ENCODE measurements around the gene DNAJC25. TPM values are rescaled to one million over a fixed set of nuclear protein-coding genes. Genes with fewer than 3 reads are reported as not detected.
"Not testable (repeated sequence)": the region's sequence is repeated elsewhere in the genome, so short reads cannot be mapped to it uniquely, and the experiment has no call there.

DNAJC25 gene
- 4.6 TPM in 2 replicates for total RNA-seq

DNA sequence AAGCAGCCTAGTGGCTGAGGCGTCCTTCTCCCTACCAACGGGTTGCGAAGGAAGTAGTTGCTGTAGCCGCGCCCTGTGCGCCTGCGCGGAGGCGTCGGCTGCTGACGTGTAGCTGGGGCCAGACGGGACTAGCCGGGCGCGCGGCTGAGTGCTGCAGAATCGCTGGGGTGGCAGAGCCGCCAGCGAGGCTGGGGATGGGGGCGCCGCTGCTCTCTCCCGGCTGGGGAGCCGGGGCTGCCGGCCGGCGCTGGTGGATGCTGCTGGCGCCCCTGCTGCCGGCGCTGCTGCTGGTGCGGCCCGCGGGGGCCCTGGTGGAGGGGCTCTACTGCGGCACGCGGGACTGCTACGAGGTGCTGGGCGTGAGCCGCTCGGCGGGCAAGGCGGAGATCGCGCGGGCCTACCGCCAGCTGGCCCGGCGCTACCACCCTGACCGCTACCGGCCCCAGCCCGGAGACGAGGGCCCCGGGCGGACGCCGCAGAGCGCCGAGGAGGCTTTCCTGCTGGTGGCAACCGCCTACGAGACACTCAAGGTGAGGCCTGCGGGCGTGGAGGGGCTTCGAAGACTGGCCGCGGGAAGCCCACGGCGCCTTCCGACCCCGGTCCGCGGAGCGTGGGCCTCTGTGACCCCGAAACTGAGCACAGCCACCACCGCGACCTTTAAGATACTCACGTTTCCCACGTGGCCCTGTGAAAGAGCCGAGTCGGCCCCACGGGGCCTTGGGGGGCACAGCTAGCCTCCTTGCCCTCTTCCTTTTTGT, at the start of gene DNAJC25:
TSS of gene DNAJC25 (plus strand) at position 121 of the 758 bp plus-strand sequence. CDS start at position 195, 74 bp downstream.
- intact Hi-C loops (cut with micrococcal nuclease), result loop anchor here (1.0 to 2.0 kb wide), 8 partner anchors 30 to 748 kb away; partner anchors contain the start of genes GNG10, PTBP3, PTGR1 and UGCG

DNA sequence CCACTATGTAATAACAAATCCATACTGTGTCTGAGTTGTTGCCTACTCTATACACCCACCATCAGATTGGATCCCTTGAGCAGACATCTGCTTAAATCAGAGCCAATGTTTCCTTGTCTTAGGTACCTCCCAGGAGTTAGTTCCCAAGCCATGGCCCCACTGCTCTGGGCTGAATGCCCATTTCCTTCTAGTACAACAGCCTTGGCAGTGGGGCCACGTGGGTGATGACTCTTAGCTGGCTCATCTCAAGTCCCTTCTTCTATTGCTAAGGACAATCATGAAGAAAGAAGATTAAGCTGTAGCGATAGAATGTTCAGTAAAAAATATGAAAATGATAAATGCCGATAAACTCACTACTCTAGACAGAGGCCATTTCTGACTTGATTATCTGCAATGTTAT, 48.2 kb upstream of the DNAJC25 start:
- intact Hi-C loops (cut with micrococcal nuclease), result no loop called here

DNA sequence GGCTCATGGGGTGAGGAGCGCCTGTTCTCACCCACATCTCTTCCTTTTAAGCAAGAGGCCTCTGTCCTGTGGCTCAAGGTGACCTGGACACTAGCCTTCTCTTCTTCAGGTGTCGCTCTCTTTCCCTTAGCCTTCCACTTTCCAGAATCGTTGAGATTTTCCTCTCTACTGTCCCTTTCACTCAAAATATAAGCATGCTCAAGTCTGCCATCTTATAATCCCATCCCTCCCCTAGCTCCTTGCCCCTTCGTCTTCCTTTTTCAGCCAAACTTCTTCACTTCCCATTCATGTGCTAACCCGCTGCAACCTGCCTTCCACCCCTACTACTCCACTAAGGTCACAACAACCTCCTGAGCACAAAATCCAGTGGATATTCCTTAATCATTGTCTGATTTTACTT, 44.8 kb upstream of the DNAJC25 start:
- intact Hi-C loops (cut with micrococcal nuclease), result no loop called here

DNA sequence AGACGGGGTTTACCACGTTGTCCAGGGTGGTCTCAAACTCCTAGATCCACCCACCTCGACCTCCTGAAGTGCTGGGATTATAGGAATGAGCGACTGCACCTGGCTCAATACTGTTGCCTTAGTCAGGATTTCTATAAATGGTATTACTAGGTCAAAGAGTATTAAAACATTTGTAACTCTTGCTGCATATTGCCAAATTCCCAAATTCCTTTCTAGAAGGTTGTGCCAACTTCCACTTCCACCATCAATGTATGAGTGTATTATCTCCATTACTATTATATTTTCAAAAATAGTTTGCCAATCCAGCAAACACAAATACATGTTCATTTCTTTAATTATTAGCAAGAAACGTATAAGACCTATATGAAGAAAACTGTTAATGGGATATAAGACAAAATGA, 42.3 kb upstream of the DNAJC25 start:
- intact Hi-C loops (cut with micrococcal nuclease), result no loop called here

DNA sequence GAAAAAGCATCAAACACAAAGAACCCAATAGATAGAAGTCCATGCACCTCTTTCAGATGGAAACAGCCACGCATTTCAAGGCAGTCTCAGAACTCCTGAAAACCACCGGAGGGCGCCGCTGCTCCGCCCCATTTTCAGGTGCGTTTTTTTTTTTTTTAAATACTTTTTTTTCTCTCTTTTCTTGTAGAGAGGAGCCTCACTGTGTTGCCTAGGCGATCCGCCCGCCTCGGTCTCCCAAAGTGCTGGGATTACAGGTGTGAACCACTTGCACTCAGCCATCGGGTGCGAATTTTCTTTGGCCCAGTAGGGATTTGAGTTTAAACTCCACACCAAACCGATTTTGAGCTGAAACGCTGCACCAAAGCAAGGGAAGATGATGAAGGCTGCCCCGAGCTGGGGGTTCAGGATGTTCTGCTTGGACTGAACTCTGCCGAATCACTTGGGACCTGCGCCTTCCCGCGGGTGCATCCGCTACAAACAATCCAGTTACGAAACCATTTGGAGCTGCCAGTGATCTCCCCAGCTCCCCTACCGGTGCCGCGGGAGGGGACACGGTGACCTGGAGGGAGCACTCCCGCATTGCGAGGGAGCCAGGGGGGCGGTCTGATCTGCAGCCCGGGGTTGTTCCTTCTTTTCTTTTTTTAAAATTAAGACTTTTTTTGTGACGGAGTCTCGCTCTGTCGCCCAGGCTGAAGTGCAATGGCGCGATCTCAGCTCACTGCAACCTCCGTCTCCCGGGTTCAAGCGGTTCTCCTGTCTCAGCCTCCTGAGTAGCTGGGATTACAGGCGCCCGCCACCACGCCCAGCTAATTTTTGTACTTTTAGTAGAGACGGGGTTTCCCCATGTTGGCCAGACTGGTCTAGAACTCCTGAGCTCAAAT, 33.0 kb upstream of the DNAJC25 start:
- intact Hi-C loops (cut with micrococcal nuclease), result loop anchor here (1.0 to 10.0 kb wide), 4 partner anchors 33 to 476 kb away; partner anchors contain the start of genes DNAJC25 and ECPAS

DNA sequence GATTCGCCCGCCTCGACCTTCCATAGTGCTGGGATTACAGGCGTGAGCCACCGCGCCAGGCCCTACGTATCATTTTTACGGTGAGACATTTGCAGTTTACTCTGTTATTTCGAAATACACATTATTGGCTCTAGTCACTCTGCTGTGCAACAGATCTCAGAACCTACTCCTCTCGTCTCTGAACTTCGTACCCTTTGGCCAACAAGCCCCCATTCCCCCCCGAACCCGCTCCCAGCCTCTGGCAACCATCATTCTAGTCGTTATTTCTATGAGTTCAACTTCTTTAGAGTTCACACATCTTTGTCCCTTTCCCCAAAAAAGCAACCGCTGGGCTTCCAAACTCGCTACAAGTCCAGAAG, 32.4 kb upstream of the DNAJC25 start:
- intact Hi-C loops (cut with micrococcal nuclease), result loop anchor here (1.0 to 10.0 kb wide), 4 partner anchors 32 to 476 kb away; partner anchors contain the start of genes DNAJC25 and ECPAS

DNA sequence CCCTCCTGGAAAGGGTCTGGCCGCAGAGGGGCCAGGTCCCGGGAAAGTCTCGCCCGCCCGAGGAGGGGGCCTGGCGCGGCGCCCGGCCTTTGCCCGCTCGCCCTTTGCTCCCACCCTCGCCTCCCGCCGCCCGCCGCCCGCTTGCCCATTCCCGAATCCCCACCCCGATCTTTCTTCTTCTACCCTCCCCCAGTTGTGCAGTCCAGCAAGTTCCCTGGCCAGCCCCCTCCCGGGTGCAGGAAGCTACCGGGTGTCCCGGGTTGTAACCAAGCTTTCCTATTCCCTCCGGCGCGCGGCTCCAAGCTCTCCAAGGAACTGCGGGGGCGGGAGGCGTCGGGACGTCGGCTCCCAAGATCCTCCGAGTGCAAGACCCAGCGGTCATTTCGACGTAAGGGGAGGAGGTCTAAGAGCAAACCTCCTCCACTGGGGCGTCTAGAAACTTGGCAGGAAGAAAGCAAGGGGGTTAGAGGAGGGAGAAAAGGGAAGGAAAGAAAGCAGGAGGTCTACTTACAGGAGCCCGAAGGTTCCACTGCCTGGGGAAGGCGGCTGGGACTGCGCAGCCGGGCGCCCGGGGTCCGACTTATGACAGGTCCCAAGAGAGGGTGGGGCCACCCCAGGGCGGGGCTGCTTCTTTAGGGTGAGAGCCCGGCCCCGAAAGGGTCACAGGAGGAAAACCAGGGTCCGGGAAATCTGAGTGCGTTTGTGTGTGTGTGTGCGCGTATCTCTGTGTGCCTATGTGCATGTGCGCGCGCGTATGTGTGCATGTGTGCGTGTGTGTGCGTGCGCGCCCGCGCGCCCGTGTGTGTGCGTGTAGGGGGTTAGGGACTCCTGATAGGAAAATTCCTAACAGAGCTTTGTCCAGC, 31.8 kb upstream of the DNAJC25 start, which contains the start of gene PTGR1:
TSS of gene PTGR1 (minus strand) at position 556 of the 863 bp plus-strand sequence. CDS start 2,225 bp downstream, outside the sequence.
- intact Hi-C loops (cut with micrococcal nuclease), result loop anchor here (2.0 to 10.0 kb wide), 2 partner anchors 31 to 115 kb away; partner anchors contain the start of genes DNAJC25 and ECPAS

DNA sequence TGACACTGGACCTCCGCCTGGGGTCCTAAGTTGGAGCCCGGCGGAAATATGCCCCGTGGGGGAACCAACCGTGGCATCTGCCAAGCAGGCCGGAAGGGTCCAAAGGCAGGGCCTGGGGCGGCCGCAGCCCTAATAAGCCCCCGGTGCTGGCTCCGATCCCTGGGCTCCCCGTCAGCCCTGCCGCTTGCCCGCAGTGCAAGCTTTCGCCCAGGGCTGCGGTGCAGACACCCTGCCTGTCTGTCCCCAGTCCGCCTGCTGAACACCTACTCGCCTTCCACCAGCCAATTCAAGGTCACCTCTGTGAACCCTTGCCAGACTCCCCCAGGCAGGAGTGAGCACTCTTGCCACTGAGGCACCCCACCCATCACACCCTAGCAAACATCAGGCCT, 31.2 kb upstream of the DNAJC25 start:
- intact Hi-C loops (cut with micrococcal nuclease), result loop anchor here (2.0 to 10.0 kb wide), 2 partner anchors 31 to 115 kb away; partner anchors contain the start of genes DNAJC25 and ECPAS

DNA sequence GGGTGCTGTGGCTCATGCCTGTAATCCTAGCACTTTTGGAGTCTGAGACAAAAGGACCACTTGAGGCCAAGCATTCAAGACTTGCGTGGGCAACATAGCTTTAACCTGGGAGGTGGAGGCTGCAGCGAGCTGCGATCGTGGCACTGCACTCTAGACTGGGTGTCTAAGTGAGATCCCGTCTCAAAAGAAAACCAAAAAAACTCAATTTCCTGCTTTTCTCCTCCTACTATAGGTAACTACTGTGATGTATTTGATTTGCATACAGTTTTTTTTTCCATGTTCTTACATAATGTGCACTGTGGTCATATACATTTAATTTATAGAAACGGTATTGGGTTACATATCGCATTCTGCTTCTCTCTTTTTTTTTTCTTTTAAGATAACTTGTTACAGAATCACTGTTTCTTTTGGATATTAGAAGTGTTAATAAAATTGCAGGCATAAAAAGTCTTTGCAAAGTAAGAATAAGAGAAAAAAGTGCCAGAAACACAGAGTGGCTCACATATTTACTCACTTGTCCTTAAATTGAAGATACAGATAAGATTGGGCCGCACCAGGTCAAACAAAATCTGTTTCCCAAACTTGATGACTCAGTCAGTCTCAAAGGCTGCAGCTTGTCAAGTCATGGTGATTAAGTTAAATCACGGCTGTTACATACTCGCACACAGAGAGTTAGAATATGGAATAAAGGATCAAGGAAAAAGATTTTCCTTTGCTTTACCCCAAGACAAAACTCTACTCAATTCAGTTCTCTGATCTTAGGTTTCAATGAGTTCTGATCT, 29.7 kb upstream of the DNAJC25 start:
- intact Hi-C loops (cut with micrococcal nuclease), result no loop called here

DNA sequence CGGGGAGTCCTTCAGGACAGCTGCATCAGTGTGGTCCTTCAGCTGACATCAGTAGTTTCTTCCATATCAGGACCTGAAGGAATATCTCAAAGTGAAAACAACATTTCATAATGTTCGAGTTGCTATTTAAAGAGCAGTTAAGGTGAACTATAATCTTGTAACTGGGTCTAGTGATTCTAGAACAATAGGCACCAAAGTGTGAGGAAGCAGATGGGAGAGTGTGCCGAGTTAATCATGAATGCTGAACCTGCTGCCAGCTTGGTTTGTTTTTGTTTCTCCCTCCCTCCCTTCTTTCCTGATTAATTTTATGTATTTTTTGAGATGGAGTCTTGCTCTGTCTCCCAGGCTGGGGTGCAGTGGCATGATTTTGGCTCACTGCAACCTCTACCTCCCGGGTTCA, 28.1 kb upstream of the DNAJC25 start:
- intact Hi-C loops (cut with micrococcal nuclease), result no loop called here

DNA sequence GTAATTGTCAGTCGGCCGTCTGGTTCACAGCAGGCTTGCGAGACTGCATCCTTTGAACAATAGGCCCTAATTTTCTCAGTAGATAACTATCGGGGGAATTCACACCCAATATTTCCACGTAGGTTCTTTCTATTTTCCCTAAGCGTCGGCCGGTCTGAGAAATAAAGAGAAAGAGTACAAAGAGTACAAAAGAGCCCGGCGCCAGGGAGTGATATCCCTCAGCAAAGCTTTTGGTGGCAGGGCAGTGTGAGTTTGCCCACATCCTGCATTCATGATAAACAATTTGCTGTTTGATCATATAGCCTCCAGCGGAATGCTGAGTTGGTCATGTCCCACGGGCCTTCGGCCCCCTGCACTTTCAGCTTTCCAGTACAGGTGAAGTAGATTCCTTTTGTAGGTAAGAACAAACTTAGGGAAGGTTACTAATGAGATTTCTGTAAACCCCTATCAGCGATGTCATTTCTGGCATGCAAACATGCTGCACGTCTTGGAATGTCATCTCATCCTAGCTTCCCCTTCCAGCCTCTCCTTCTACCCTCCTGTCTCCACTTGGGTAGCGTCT, 27.0 kb upstream of the DNAJC25 start:
- intact Hi-C loops (cut with micrococcal nuclease), result no loop called here

DNA sequence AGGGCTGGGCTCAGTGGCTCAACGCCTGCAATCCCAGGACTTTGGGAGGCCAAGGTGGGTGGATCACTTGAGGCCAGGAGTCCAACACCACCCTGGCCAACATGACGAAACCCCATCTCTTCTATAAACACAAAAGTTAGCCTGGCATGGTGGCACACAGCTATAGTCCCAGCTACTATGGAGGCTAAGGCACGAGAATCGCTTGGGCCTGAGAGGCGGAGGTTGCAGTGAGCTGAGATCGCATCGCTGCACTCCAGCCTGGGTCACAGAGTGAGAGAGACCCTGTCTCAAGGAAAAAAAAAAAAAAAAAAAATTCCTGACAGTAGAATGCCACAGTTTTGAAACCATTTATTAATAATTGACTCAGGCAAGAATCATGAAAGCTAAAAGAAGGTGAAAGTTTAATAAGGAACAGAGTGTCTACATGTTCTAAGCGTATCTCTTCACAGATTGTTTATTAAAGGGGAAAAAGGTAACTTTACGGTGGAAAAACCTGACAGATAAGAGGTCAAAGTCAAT, 26.0 kb upstream of the DNAJC25 start:
- intact Hi-C loops (cut with micrococcal nuclease), result no loop called here

DNA sequence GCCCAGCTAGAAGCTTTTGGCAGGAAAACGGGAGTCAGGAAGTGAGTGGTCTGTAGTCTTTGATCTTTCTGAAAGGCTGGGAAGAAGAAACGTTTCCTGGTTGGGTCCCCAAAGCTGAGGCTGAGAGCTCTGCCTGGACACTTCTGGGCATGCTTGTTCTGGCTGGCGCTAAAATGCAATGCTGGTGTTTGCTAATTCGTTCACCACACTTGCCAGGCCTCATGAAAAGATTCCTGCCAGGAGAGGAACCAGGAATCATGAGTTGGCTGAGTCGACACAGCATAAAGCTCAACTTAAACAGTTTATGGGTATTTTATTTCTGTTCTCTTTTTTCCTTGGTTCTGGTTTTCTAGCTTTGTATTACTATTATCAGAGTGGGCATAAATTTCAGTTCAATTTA, 21.0 kb upstream of the DNAJC25 start:
- intact Hi-C loops (cut with micrococcal nuclease), result no loop called here

DNA sequence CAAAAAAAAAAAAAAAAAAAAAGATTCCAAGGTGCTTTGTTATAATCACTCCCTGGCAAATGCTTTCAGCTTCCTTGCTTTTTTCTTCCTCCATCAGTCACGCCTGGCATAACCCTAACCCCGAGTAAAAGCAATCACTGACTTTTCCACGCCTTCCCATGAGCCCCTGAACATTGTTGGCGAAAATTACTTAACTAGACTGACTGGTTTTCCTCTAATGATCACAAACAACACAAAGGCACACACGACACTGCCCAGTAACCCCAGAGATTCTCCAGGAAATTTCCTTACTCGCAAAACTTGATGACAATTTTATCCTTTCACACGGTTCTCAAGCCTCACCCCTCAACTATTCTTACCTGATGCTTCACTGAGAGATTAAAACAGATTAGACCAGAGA, 20.3 kb upstream of the DNAJC25 start:
- intact Hi-C loops (cut with micrococcal nuclease), result no loop called here

DNA sequence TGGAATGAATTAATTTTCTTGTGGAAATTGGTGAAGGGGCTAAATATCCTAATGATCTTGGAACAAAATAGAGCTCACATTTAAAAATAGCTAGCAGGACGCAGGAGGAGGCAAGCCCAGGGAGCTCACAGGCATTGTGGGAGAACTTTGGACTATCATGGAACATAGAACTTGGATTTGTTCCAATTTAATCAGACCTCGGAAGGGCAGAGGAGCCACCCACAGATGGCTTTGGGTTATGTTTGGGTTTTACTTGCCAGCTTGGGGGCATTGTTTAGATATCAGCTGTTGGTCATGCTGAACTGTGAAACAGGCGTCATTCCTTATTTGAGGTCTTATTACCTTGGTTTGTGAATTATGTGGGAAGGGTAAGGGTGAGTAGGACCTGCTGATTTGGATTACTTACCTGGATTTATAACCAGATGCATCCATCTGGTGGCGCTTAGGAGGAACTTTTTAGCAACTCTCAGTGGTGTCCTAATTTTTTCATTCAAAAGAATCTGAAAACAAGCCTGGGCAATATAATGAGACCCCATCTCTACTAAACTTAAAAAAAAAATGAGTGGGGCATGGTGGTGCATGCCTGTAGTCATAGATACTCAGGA, 17.6 kb upstream of the DNAJC25 start:
- intact Hi-C loops (cut with micrococcal nuclease), result no loop called here

DNA sequence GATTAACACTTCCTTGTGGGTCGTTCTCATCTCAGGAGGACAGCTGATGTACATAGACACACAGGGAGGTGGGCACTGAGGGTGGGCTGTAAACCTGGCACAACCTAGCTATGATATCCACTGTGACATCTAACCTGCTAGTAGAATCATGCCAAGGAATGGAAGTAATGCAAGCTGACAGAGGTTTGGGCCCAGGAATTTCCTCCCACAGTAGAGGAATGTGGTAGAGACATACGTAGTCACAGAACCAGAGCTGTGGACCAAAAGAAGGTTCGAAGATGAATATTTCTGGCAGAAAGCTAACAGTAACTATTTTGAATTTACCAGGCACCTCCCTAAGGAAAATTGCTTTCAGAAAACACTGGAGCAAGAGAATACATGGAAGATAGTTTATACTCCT, 15.2 kb upstream of the DNAJC25 start:
- intact Hi-C loops (cut with micrococcal nuclease), result no loop called here

DNA sequence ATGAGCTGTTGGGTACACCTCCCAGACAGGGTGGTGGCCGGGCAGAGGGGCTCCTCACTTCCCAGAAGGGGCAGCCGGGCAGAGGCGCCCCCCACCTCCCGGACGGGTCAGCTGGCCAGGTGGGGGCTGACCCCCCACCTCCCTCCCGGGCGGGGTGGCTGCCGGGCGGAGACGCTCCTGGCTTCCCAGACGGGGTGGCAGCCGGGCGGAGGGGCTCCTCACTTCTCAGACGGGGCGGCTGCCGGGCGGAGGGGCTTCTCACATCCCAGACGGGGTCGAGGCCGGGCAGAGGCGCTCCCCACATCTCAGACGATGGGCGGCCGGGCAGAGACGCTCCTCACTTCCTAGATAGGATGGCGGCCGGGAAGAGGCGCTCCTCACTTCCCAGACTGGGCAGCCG, 13.8 kb upstream of the DNAJC25 start:
- intact Hi-C loops (cut with micrococcal nuclease), result not testable (repeated sequence)

DNA sequence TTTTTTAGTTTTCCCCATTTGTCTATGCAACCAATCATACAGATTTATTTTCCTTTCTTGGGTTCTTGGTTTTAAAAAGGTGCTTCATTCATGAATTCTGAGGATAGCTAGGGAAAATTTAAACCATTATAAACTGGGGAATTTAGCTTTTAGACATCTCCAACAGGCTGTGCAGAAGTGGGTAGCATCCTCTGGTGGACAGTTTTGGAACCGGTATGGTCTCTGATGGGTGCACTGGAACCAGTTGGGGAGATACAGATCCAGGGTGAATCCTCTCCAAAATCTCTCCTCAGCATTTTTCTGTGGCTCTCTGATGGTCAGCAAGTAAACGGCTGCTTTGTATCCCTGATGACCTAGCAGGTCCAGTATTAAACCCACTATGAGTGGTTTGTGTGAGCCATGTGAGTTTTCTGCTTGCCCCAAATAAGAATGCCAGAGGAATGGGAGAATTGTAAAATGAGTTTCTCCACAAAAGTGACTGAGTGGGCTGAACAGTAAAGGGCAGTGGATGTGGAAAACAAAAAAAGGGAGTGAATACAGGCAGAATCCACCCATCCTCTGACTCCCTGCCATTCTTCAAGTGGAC, 9.1 kb upstream of the DNAJC25 start:
- intact Hi-C loops (cut with micrococcal nuclease), result no loop called here

DNA sequence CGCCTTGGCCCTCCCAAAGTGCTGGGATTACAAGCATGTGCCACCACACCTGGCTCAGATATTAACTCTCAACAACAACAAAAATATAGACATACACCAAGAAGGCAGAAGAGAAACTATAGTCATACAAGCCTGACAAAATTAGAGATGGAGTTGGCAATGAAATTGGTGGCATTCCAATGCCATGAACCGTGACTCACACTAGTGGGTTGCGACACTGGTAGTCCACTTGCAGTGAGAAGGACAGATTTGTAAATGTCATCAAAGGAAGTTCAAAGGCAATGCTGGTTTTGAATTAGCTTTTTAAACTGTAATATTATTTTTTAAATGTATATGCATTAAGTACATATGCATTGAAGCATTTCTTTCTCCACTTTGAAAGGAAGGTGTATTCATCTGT, 8.5 kb upstream of the DNAJC25 start:
- intact Hi-C loops (cut with micrococcal nuclease), result no loop called here
